Measurements from ENCODE around the gene GH1. TPM values are rescaled to one million over a fixed set of nuclear protein-coding genes. Genes with fewer than 3 reads are reported as not detected.
A peak's percentile ranks its signal among the peaks of the same experiment; 100 is the strongest.

Gene GH1
- total and polyA plus RNA-seq, 2 of the 13 experiments (the other 11 are each of a cell fraction or from before 2014, with no cell fraction given), result not detected

GRCh38 chr17:63931981-63932561 is 13.4 kb upstream of the GH1 start, which contains the start of gene CD79B (continued):
- no peak for TF ChIP-seq ZNF142 (CRISPR knock-in tag; IDR thresholded peaks at IDR 0.05)
- no peak for TF ChIP-seq STAG1 (CRISPR knock-in tag; IDR thresholded peaks at IDR 0.05)
- no peak for TF ChIP-seq BCL6 (CRISPR knock-in tag; IDR thresholded peaks at IDR 0.05)
- TF ChIP-seq RFX1 (IDR thresholded peaks at IDR 0.05), result no peak

GRCh38 chr17:63930951-63931575 is 12.4 kb upstream of the GH1 start:
- Histone ChIP-seq H3K4me3 (replicated peaks in 1 of 3; ENCODE audit: insufficient read depth in 1 of 3, low read depth in 2 of 3, low read length in 3 of 3) (no peak overlapping the region; a peak in 1 of 6 replicates), H3K27me3 (ENCODE audit: control insufficient read depth in 1 of 2, insufficient read depth in 2 of 2, low read length in 2 of 2) (peaks cover 19 to 78% of the 10 kb centered on the region in 2 experiments), H3K4me1 (ENCODE audit: insufficient read depth, low read length) (peaks cover 21% of the 10 kb centered on the region), H3K9ac (ENCODE audit: insufficient read depth, low read depth, low read length) (no peak overlapping the region), H2AFZ (ENCODE audit: low read length) (no peak overlapping the region), H3K36me3 (replicated peaks in 1 of 2; ENCODE audit: control insufficient read depth in 1 of 2, insufficient read depth in 2 of 2, low read length in 2 of 2) (no peaks in the 10 kb centered on the region), H3K27ac (ENCODE audit: extremely low read length, insufficient read depth, low read length) (no peak overlapping the region), H3K4me2 (ENCODE audit: low read depth, low read length) (peak overlapping the region; percentile 41), H4K20me1 (ENCODE audit: insufficient read depth, low read length) (no peaks in the 10 kb centered on the region; the same call in 1 of the 2 replicates), H3K79me2 (ENCODE audit: insufficient read depth, low read length) (no peaks in the 10 kb centered on the region), H3K9me3 (ENCODE audit: low read length) (no peaks in the 10 kb centered on the region)
- no peak for DNase-seq (ENCODE audit: low spot score)
- peak; percentile 13; the same call in 2 of the 3 replicates for ATAC-seq
- POLR2A ChIA-PET, result no interaction called here
- WGBS (ENCODE audit: low lambda C conversion rate), result 27% methylated on average over 10 of the region's 16 CpGs
- FAIRE-seq, result no peak
- in situ Hi-C loops (cut with HindIII; ENCODE audit: extremely low pct_ligation_motif_present, low pct_unique_long_range_greater_than_20kb), result no loop called here
- intact Hi-C loops (cut with micrococcal nuclease; ENCODE audit: unreplicated experiment), result no loop called here
- BruUV-seq (replicated peaks), result no TSS peak
- CTCF ChIA-PET (ENCODE audit: low intra/inter-chr PET ratio, low total read pairs), result no interaction called here
- TF ChIP-seq LCORL (IDR thresholded peaks at IDR 0.05), result no peak
- no peak for TF ChIP-seq LCORL (CRISPR knock-in tag; IDR thresholded peaks at IDR 0.05)
- peak; percentile 15; the same call in 1 of the 2 replicates for TF ChIP-seq ZFP91 (CRISPR knock-in tag; IDR thresholded peaks at IDR 0.05; ENCODE audit: borderline replicate concordance)
- peak; percentile 36; the same call in 1 of the 2 replicates for TF ChIP-seq MEIS1 (CRISPR knock-in tag; IDR thresholded peaks at IDR 0.05; ENCODE audit: borderline replicate concordance)
- no peak for TF ChIP-seq PAXIP1 (CRISPR knock-in tag; conservative IDR thresholded peaks at IDR 0.05)
- TF ChIP-seq ZNF678 (CRISPR knock-in tag; IDR thresholded peaks at IDR 0.05), result 0 out of 2 replicates have a peak, but pooled peaks have one; percentile 40
- 0 out of 2 replicates have a peak, but pooled peaks have one; percentile 23 for TF ChIP-seq ELF3 (CRISPR knock-in tag; IDR thresholded peaks at IDR 0.05)

Data from HepG2 (cell line).